OCI-LY3 (cell line): ENCODE data around the gene EYS.

Experiments
- EZH2phosphoT487 ChIP-seq: fragments of 200-600 bp; shearing (Covaris generic); IDR thresholded peaks from 2 replicates; pipeline ENCODE4 v1.6.1; 2018; ENCODE audit warnings: antibody characterized with exemption, mixed run types, low read depth
- TF ChIP-seq, protein P1 (sequence below): fragments of 200-600, 300-600 bp; sonication (generic); IDR thresholded peaks from 2 replicates; pipeline ENCODE4 v1.5.1; 2014; ENCODE audit warnings: antibody characterized with exemption, low read length, low read depth

DNA sequence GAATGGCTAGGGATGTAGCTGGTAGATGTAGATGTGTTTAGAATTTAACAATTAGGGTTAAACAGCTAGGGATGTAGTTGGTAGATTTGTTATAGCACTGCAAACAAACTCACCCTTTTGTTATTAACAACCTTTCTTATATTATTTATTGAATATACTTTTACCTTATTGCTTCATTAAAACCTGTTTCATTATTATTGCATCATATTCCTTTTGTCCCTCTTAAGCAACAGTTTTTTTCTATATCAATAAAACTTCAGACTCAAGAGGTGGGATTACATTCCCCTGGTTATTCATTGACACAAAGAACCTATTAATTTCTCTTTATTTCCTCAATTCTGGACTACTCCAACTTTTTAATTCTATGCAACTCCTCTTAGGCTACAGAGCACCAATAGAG, 661.2 kb downstream of the EYS start:
- no peak for TF ChIP-seq EZH2phosphoT487
- TF ChIP-seq, protein P1, sequence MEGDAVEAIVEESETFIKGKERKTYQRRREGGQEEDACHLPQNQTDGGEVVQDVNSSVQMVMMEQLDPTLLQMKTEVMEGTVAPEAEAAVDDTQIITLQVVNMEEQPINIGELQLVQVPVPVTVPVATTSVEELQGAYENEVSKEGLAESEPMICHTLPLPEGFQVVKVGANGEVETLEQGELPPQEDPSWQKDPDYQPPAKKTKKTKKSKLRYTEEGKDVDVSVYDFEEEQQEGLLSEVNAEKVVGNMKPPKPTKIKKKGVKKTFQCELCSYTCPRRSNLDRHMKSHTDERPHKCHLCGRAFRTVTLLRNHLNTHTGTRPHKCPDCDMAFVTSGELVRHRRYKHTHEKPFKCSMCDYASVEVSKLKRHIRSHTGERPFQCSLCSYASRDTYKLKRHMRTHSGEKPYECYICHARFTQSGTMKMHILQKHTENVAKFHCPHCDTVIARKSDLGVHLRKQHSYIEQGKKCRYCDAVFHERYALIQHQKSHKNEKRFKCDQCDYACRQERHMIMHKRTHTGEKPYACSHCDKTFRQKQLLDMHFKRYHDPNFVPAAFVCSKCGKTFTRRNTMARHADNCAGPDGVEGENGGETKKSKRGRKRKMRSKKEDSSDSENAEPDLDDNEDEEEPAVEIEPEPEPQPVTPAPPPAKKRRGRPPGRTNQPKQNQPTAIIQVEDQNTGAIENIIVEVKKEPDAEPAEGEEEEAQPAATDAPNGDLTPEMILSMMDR, result no peak
